HCT116 (cell line): ENCODE measurements around the gene LUZP2. TPM values are rescaled to one million over a fixed set of nuclear protein-coding genes. Genes with fewer than 3 reads are reported as not detected.

ENCODE experiments used
- ATAC-seq: fragments of 200-7000 bp; cut with Tn5 transposase; 2 replicates; pipeline ENCODE4 v1.9.1; 2020; ENCODE audit warnings: mild to moderate bottlenecking, moderate library complexity
- BruUV-seq: library from RNA; stranded (reverse); fragments of 400-500 nt; replicated peaks from 2 replicates; lab custom pipeline; 2021; lab: Mats Ljungman, UMichigan
- CTCF ChIA-PET: fragments of 300-600 bp; sonication (Branson Sonifier 250); formaldehyde crosslinking; loops from one replicate; lab custom pipeline; 2021; ENCODE audit warnings: antibody characterized with exemption; lab: Charles Lee
- POLR2A ChIA-PET: fragments of 300-600, 350-600 bp; sonication (Branson Sonifier 250); formaldehyde crosslinking; loops from one replicate; lab custom pipeline; 2021; ENCODE audit warnings: antibody characterized with exemption; lab: Charles Lee
- RAD21 ChIA-PET, 2 experiments: fragments of 300-600 bp; sonication (Branson Sonifier 250); formaldehyde crosslinking; loops; one replicate each; lab custom pipeline; 2023; ENCODE audit warnings: low total read pairs in 2 of 2; ENCODE audit not compliant: uncharacterized antibody in 2 of 2, unreplicated experiment in 2 of 2, low non-redundant PET in 1 of 2; lab: Charles Lee
- DNase-seq: peaks from one replicate; pipeline ENCODE4 v3.0.0-alpha.2; 2010; ENCODE audit warnings: low read depth, low spot score
- H2AFZ ChIP-seq: fragments of 200-600 bp; shearing (Covaris generic), sonication (generic); 2 replicates; pipeline ENCODE4 v1.6.1; 2017; ENCODE audit warnings: low read depth, mixed run types, mixed read lengths, antibody characterized with exemption, low read length; ENCODE audit not compliant: poor library complexity, severe bottlenecking
- H3K27ac ChIP-seq: 2 replicates; pipeline ENCODE4 v1.5.1; 2012; ENCODE audit warnings: low read depth, low read length
- H3K27me3 ChIP-seq: fragments of 200-600 bp; sonication (generic); 2 replicates; pipeline ENCODE4 v1.6.1; 2016; ENCODE audit warnings: mixed run types, low read length, mixed read lengths; ENCODE audit not compliant: insufficient read depth
- H3K36me3 ChIP-seq, 2 experiments: fragments of 200-500 bp in 1 of 2; fragments of 200-600 bp in 1 of 2; sonication (Bioruptor generic) in 1 of 2; sonication (generic) in 1 of 2; 2 replicates each; pipeline versions ENCODE4 v1.5.1 to v1.6.1; 2014 to 2016; ENCODE audit warnings: low read length in 2 of 2, inconsistent platforms in 1 of 2, mixed read lengths in 1 of 2, mixed run types in 1 of 2; ENCODE audit not compliant: insufficient read depth in 2 of 2, control insufficient read depth in 1 of 2
- H3K4me1 ChIP-seq, 2 experiments: fragments of 200-600 bp in 1 of 2; sonication (generic) in 1 of 2; 2 replicates each; pipeline versions ENCODE4 v1.5.1 to v1.6.1; 2012 to 2017; ENCODE audit warnings: low read length in 2 of 2, inconsistent platforms in 1 of 2, mild to moderate bottlenecking in 1 of 2, mixed read lengths in 1 of 2, mixed run types in 1 of 2, moderate library complexity in 1 of 2; ENCODE audit not compliant: insufficient read depth in 2 of 2, control insufficient read depth in 1 of 2
- H3K4me2 ChIP-seq: fragments of 200-600 bp; sonication (generic); 2 replicates; pipeline ENCODE4 v1.6.1; 2017; ENCODE audit warnings: mixed run types, low read length, mixed read lengths
- H3K4me3 ChIP-seq, 2 experiments: fragments of 200-600 bp in 1 of 2; sonication (generic) in 1 of 2; replicated peaks in 1 of 2; 2 replicates each; pipeline ENCODE4 v1.5.1; 2011 to 2016; ENCODE audit warnings: low read length in 2 of 2, control low read depth in 1 of 2, low read depth in 1 of 2, mild to moderate bottlenecking in 1 of 2, mixed read lengths in 1 of 2, mixed run types in 1 of 2
- H3K79me2 ChIP-seq: fragments of 200-600 bp; sonication (generic); 2 replicates; pipeline ENCODE4 v1.6.1; 2017; ENCODE audit warnings: mild to moderate bottlenecking, mixed run types, low read length, moderate library complexity, mixed read lengths; ENCODE audit not compliant: insufficient read depth
- H3K9ac ChIP-seq: fragments of 200-600 bp; sonication (generic); 2 replicates; pipeline ENCODE4 v1.6.1; 2016; ENCODE audit warnings: low read length, mixed read lengths
- H3K9me2 ChIP-seq: fragments of 200-600 bp; sonication (generic), shearing (Covaris generic); 2 replicates; pipeline ENCODE4 v1.6.1; 2017; ENCODE audit warnings: mixed run types, mild to moderate bottlenecking, moderate library complexity; ENCODE audit not compliant: insufficient read depth
- H3K9me3 ChIP-seq, 2 experiments: fragments of 200-500 bp in 1 of 2; fragments of 200-600 bp in 1 of 2; sonication (Bioruptor generic) in 1 of 2; sonication (generic) in 1 of 2; 2 replicates each; pipeline ENCODE4 v1.6.1; 2014 to 2017; ENCODE audit warnings: low read length in 2 of 2, mixed read lengths in 2 of 2, inconsistent platforms in 1 of 2, low read depth in 1 of 2, mild to moderate bottlenecking in 1 of 2, mixed run types in 1 of 2, moderate library complexity in 1 of 2; ENCODE audit not compliant: control insufficient read depth in 1 of 2, insufficient read depth in 1 of 2
- H4K20me1 ChIP-seq: fragments of 200-600 bp; sonication (generic), shearing (Covaris generic); 2 replicates; pipeline ENCODE4 v1.6.1; 2017; ENCODE audit warnings: mixed run types, mild to moderate bottlenecking, moderate library complexity; ENCODE audit not compliant: insufficient read depth
- EGR1 ChIP-seq: IDR thresholded peaks from 2 replicates; pipeline ENCODE4 v1.6.1; 2012; ENCODE audit warnings: low read depth
- ELF1 ChIP-seq: IDR thresholded peaks from 2 replicates; pipeline ENCODE4 v1.6.1; 2012; ENCODE audit warnings: low read depth, borderline replicate concordance
- EZH2phosphoT487 ChIP-seq: fragments of 200-600 bp; IDR thresholded peaks from 2 replicates; pipeline ENCODE4 v1.6.1; 2018; ENCODE audit warnings: antibody characterized with exemption, borderline replicate concordance
- FOSL1 ChIP-seq: IDR thresholded peaks from 2 replicates; pipeline ENCODE4 v1.6.1; 2012; ENCODE audit warnings: low read depth
- SRF ChIP-seq: IDR thresholded peaks from 2 replicates; pipeline ENCODE4 v1.6.1; 2012; ENCODE audit warnings: low read depth
- TCF7L2 ChIP-seq: IDR thresholded peaks from 2 replicates; pipeline ENCODE4 v1.7.0; 2011; ENCODE audit warnings: borderline replicate concordance, inconsistent platforms; ENCODE audit not compliant: insufficient read depth, insufficient read length; ENCODE audit errors: extremely low read depth
- YY1 ChIP-seq: IDR thresholded peaks from 2 replicates; pipeline ENCODE4 v1.6.1; 2011; ENCODE audit warnings: low read length, low read depth, moderate library complexity, mild to moderate bottlenecking; ENCODE audit not compliant: insufficient replicate concordance; ENCODE audit errors: extremely low read depth
- intact Hi-C: fragments of 100-400 bp; cut with micrococcal nuclease; formaldehyde crosslinking; loops from 2 replicates; pipeline ENCODE4 v1.10.0; 2022
- total RNA-seq: library from RNA; stranded (reverse); gene quantifications from one replicate; pipeline ENCODE4 v1.2.1, GENCODE V29; 2021; ENCODE audit not compliant: unreplicated experiment
- TF ChIP-seq, protein P1 (sequence below): IDR thresholded peaks from 2 replicates; pipeline ENCODE4 v1.6.1; 2012
- TF ChIP-seq, protein P2 (sequence below), 3 experiments: fragments of 200-600 bp in 1 of 3; sonication (generic) in 1 of 3; IDR thresholded peaks in 2 of 3; conservative IDR thresholded peaks in 1 of 3; 2 replicates each; pipeline ENCODE4 v1.5.1; 2012 to 2017; ENCODE audit warnings: low read depth in 2 of 3, low read length in 2 of 3, antibody characterized with exemption in 1 of 3, borderline replicate concordance in 1 of 3, control low read depth in 1 of 3, mild to moderate bottlenecking in 1 of 3, mixed read lengths in 1 of 3, mixed run types in 1 of 3, moderate library complexity in 1 of 3; ENCODE audit not compliant: insufficient read depth in 1 of 3

Gene LUZP2
- total RNA-seq, 1 experiment from 2014 or later, result not detected

DNA sequence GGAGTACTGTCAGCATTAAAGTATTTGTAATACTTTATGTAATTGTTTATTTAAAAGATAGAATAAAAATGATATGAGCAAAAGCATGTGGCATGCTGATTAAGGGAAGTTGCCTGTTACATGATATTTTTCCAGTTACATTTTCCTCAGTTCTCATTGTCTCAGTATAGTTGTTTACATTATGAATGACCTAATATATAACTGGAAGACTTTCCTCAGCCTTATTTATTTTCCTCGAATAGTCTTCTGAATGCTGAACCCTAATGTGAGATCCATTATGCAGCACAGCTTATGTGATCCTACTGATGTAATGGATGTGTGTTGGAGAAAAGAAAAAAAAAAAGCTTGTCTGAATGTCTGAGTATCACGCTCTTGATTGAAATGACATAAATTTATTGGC lies 95.5 kb downstream of the LUZP2 start:
- H3K4me3 ChIP-seq, result no peak overlapping the region
- ChIA-PET POLR2A (no interaction called here), CTCF (no interaction called here), RAD21 (no interaction called here)
- no peak overlapping the region for H2AFZ ChIP-seq
- DNase-seq (no peak), ATAC-seq (no peak)
- no peaks in the 10 kb centered on the region for H4K20me1 ChIP-seq
- intact Hi-C loops, result no loop called here
- no peak overlapping the region for H3K27ac ChIP-seq
- H3K79me2 ChIP-seq, result no peaks in the 10 kb centered on the region
- H3K36me3 ChIP-seq, result no peaks in the 10 kb centered on the region
- no peaks in the 10 kb centered on the region for H3K27me3 ChIP-seq
- no peaks in the 10 kb centered on the region for H3K9me2 ChIP-seq
- peaks cover 13 to 17% of the 10 kb centered on the region in 2 experiments; a peak in 2 of 4 replicates for H3K9me3 ChIP-seq
- TF ChIP-seq, protein P1, sequence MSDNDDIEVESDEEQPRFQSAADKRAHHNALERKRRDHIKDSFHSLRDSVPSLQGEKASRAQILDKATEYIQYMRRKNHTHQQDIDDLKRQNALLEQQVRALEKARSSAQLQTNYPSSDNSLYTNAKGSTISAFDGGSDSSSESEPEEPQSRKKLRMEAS, result no peak
- H3K9ac ChIP-seq, result no peak overlapping the region
- no TSS peak for BruUV-seq
- H3K4me1 ChIP-seq, result no peaks in the 10 kb centered on the region
- H3K4me2 ChIP-seq, result no peak overlapping the region

DNA sequence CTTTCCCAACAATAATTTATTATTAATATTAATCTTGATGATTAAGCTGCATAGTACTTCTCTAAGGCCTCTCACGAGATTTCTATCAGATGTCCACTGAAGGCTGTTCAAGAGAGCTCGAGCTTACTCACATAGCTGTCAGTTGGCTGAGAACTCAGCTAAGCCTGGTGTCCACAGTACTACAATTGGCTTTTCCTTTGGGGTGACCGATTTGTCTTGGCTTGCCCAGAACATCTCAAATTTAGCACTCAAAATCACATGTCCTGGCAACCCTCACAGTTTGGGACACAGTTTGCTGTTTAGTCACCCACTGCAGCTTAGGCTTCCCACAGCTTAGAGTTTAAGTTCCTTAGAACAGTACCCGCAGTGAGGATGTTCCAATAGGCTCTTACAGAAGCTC lies 96.5 kb downstream of the LUZP2 start:
- Histone ChIP-seq H3K27me3 (no peaks in the 10 kb centered on the region), H3K9ac (no peak overlapping the region), H3K36me3 (no peaks in the 10 kb centered on the region), H3K9me2 (no peaks in the 10 kb centered on the region), H3K9me3 (peaks cover 13 to 17% of the 10 kb centered on the region in 2 experiments; a peak in 2 of 4 replicates)
- ATAC-seq, result no peak
- TF ChIP-seq EZH2phosphoT487, result no peak
- TF ChIP-seq TCF7L2, result no peak
- TF ChIP-seq SRF, result no peak
- no peak for TF ChIP-seq EGR1
- TF ChIP-seq FOSL1, result no peak
- TF ChIP-seq, protein P2, sequence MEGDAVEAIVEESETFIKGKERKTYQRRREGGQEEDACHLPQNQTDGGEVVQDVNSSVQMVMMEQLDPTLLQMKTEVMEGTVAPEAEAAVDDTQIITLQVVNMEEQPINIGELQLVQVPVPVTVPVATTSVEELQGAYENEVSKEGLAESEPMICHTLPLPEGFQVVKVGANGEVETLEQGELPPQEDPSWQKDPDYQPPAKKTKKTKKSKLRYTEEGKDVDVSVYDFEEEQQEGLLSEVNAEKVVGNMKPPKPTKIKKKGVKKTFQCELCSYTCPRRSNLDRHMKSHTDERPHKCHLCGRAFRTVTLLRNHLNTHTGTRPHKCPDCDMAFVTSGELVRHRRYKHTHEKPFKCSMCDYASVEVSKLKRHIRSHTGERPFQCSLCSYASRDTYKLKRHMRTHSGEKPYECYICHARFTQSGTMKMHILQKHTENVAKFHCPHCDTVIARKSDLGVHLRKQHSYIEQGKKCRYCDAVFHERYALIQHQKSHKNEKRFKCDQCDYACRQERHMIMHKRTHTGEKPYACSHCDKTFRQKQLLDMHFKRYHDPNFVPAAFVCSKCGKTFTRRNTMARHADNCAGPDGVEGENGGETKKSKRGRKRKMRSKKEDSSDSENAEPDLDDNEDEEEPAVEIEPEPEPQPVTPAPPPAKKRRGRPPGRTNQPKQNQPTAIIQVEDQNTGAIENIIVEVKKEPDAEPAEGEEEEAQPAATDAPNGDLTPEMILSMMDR (IDR thresholded peaks at IDR 0.05 in 2 of 3, conservative IDR thresholded peaks at IDR 0.05 in 1 of 3; ENCODE audit: borderline replicate concordance in 1 of 3, insufficient read depth in 1 of 3, low read depth in 2 of 3, low read length in 2 of 3), result no peak
- TF ChIP-seq YY1, result no peak
- TF ChIP-seq ELF1, result no peak
- TF ChIP-seq, all 23 proteins: peak for 0
- Histone ChIP-seq H3K4me2 (no peak overlapping the region), H2AFZ (no peak overlapping the region), H3K79me2 (no peaks in the 10 kb centered on the region), H3K4me3 (no peak overlapping the region), H3K27ac (no peak overlapping the region), H4K20me1 (no peaks in the 10 kb centered on the region), H3K4me1 (no peaks in the 10 kb centered on the region)
- ChIA-PET POLR2A (no interaction called here), CTCF (no interaction called here), RAD21 (no interaction called here)
- BruUV-seq, result no TSS peak
- intact Hi-C loops, result no loop called here
- no peak for DNase-seq
